CD8-positive, alpha-beta memory T cell (primary cell): ENCODE results near the gene STK10. TPM values are rescaled to one million over a fixed set of nuclear protein-coding genes. Genes with fewer than 3 reads are reported as not detected.

ENCODE experiments used
- CTCF ChIA-PET: fragments of 350-600 bp; sonication (Branson Sonifier 250); formaldehyde crosslinking; loops from one replicate; lab custom pipeline; 2021; ENCODE audit warnings: antibody characterized with exemption; lab: Charles Lee
- POLR2A ChIA-PET: fragments of 350-600 bp; sonication (Branson Sonifier 250); formaldehyde crosslinking; loops from one replicate; lab custom pipeline; 2021; ENCODE audit warnings: antibody characterized with exemption; lab: Charles Lee
- DNase-seq, 5 donors: peaks; one replicate each; pipeline versions ENCODE4 v3.0.0 to v3.0.0-alpha.2; 2020 to 2022; ENCODE audit warnings: mixed read lengths in 1 of 5
- H3K27ac ChIP-seq: one replicate; pipeline ENCODE4 v1.7.0; 2013; ENCODE audit warnings: low read depth, mild to moderate bottlenecking, low read length, moderate library complexity
- H3K27me3 ChIP-seq: 2 replicates; pipeline ENCODE4 v1.7.0; 2013; ENCODE audit warnings: low read length, mild to moderate bottlenecking; ENCODE audit not compliant: insufficient read depth, poor library complexity, severe bottlenecking
- H3K36me3 ChIP-seq: 2 replicates; pipeline ENCODE4 v1.7.0; 2013; ENCODE audit warnings: mild to moderate bottlenecking, low read length, moderate library complexity; ENCODE audit not compliant: insufficient read depth
- H3K4me1 ChIP-seq: 2 replicates; pipeline ENCODE4 v1.7.0; 2013; ENCODE audit warnings: mild to moderate bottlenecking, low read length, moderate library complexity; ENCODE audit not compliant: insufficient read depth
- H3K4me3 ChIP-seq: 2 replicates; pipeline ENCODE4 v1.7.0; 2013; ENCODE audit warnings: mild to moderate bottlenecking, low read length
- H3K9me3 ChIP-seq: 2 replicates; pipeline ENCODE4 v1.7.0; 2013; ENCODE audit warnings: mild to moderate bottlenecking, low read length
- H3K27ac Mint-ChIP-seq, 8 donors: one replicate each; pipeline ENCODE4 v1.8.0; 2020 to 2021; ENCODE audit warnings: mixed read lengths in 8 of 8, mild to moderate bottlenecking in 6 of 8, inconsistent platforms in 3 of 8, moderate library complexity in 3 of 8
- H3K27me3 Mint-ChIP-seq, 2 donors: one replicate each; pipeline ENCODE4 v1.8.0; 2020 to 2021; ENCODE audit warnings: mixed read lengths in 2 of 2, mild to moderate bottlenecking in 1 of 2, moderate library complexity in 1 of 2
- H3K36me3 Mint-ChIP-seq, 3 donors: one replicate each; pipeline ENCODE4 v1.8.0; 2020 to 2021; ENCODE audit warnings: mixed read lengths in 3 of 3, inconsistent platforms in 1 of 3, mild to moderate bottlenecking in 1 of 3
- H3K4me1 Mint-ChIP-seq, 3 donors: one replicate each; pipeline ENCODE4 v1.8.0; 2020 to 2021; ENCODE audit warnings: mixed read lengths in 3 of 3, inconsistent platforms in 1 of 3, mild to moderate bottlenecking in 1 of 3
- H3K4me3 Mint-ChIP-seq, 7 donors: one replicate each; pipeline ENCODE4 v1.8.0; 2020 to 2021; ENCODE audit warnings: mixed read lengths in 7 of 7, mild to moderate bottlenecking in 6 of 7, moderate library complexity in 4 of 7, inconsistent platforms in 2 of 7
- H3K9me3 Mint-ChIP-seq, 5 donors: one replicate each; pipeline ENCODE4 v1.8.0; 2020 to 2022; ENCODE audit warnings: mixed read lengths in 5 of 5, mild to moderate bottlenecking in 3 of 5, moderate library complexity in 2 of 5, inconsistent platforms in 1 of 5
- polyA plus RNA-seq: library from polyadenylated mRNA; unstranded; fragments of 300-500 nt; fragmentation: Illumina TruSeq; gene quantifications from one replicate; pipeline ENCODE4 v1.2.3, GENCODE V29; 2021
- total RNA-seq, 2 experiments: library from RNA; stranded (reverse); gene quantifications; one replicate each; pipeline ENCODE4 v1.2.3, GENCODE V29; 2021

STK10 gene
- total and polyA plus RNA-seq, 3 experiments from 2014 or later, result 113 to 170 (median 118) TPM

DNA sequence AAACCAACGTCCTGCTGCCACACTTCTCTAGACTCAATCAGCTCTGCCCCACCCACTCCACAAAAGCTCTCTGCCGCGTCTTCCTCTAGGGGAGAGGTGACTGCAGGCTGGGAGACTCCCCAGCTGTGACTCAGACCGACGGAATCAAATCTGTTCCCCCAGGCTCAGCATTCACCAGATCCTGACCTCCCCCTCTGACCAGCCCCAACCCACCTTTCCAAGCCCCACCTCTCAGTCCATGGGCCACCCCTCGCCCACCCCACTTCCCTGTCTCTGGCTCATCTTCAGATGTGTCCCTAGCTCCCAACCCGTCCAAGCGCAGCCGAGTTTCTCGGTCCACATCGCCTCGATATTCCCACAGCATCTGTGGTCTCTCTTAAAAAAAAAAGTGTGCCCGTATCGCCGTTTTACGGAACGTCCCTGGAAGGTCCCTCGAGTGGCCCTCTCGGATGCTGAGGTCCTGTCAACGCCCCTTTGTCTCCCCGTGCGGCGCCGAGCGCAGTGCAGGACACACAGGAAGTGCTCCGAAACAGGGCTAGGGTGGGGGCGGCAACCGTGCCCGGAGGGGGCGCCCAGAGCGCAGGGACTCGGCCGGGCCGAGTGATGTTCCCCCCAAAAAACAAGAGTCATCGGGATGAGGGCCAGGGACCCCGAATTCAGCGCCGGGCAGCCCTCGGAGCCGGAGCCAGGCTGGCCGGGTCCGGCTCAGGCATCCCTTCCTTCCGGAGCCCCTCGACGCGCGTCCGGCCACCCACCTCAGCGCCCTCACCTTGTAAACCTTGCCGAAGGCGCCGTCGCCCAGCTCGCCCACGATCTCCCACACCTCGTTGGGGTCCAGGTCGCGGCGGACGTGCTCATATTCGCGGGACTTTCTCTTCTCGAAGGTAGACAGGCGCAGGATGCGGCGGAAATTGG lies 649 bp downstream of the STK10 start:
- peak overlapping the region; percentile 97 to 100 (median 100) for H3K4me3 Mint-ChIP-seq
- no peaks in the 10 kb centered on the region for H3K36me3 ChIP-seq
- H3K27ac ChIP-seq, result peak overlapping the region; percentile 91
- no peaks in the 10 kb centered on the region for H3K9me3 ChIP-seq
- peaks cover 3 to 46% (median 8%) of the 10 kb centered on the region in 3 donors for H3K36me3 Mint-ChIP-seq
- H3K4me1 Mint-ChIP-seq, result peaks cover 30 to 39% (median 36%) of the 10 kb centered on the region in 3 donors
- peak overlapping the region; percentile 98 to 100 (median 100) for H3K27ac Mint-ChIP-seq
- H3K27me3 ChIP-seq, result no peaks in the 10 kb centered on the region
- peak; percentile 62 to 84 (median 69) for DNase-seq
- POLR2A ChIA-PET, result interaction anchor here (0.7 to 8.5 kb wide), 12 partner anchors 8 to 181 kb away, joined by 3 to 246 read pairs (median 10); partner anchors contain the start of gene FBXW11
- H3K4me3 ChIP-seq, result peak overlapping the region; percentile 83
- CTCF ChIA-PET, result interaction anchor here (0.7 to 10.2 kb wide), 36 partner anchors 11 to 511 kb away, joined by 3 to 340 read pairs (median 7); partner anchors contain the start of genes FBXW11 and UBTD2
- H3K4me1 ChIP-seq, result peaks cover 31% of the 10 kb centered on the region
- peaks cover 0 to 3% of the 10 kb centered on the region in 2 donors for H3K27me3 Mint-ChIP-seq
- no peaks in the 10 kb centered on the region for H3K9me3 Mint-ChIP-seq

- Histone ChIP-seq H3K9me3 (no peaks in the 10 kb centered on the region), H3K4me3 (peak overlapping the region; percentile 83), H3K36me3 (no peaks in the 10 kb centered on the region), H3K27ac (peak overlapping the region; percentile 91), H3K27me3 (no peaks in the 10 kb centered on the region), H3K4me1 (peaks cover 42% of the 10 kb centered on the region)
- peak overlapping the region; percentile 98 to 100 (median 100) for H3K27ac Mint-ChIP-seq
- peaks cover 0 to 3% of the 10 kb centered on the region in 2 donors for H3K27me3 Mint-ChIP-seq
- ChIA-PET POLR2A (interaction anchor here (0.7 to 8.5 kb wide), 11 partner anchors 7 to 179 kb away, joined by 3 to 246 read pairs (median 5); partner anchors contain the start of gene FBXW11), CTCF (interaction anchor here (0.7 to 10.2 kb wide), 17 partner anchors 12 to 179 kb away, joined by 3 to 340 read pairs (median 5); partner anchors contain the start of genes FBXW11 and UBTD2)
- H3K9me3 Mint-ChIP-seq, result no peaks in the 10 kb centered on the region
- H3K36me3 Mint-ChIP-seq, result peaks cover 3 to 49% (median 8%) of the 10 kb centered on the region in 3 donors
- DNase-seq, result peak in 1 of 5 donors; percentile 33
- H3K4me3 Mint-ChIP-seq, result peak overlapping the region; percentile 97 to 100 (median 100)
- peaks cover 33 to 46% (median 43%) of the 10 kb centered on the region in 3 donors for H3K4me1 Mint-ChIP-seq
These were observed 1.8 kb downstream of the STK10 start for GRCh38 chr5:172186114-172186695.

DNA sequence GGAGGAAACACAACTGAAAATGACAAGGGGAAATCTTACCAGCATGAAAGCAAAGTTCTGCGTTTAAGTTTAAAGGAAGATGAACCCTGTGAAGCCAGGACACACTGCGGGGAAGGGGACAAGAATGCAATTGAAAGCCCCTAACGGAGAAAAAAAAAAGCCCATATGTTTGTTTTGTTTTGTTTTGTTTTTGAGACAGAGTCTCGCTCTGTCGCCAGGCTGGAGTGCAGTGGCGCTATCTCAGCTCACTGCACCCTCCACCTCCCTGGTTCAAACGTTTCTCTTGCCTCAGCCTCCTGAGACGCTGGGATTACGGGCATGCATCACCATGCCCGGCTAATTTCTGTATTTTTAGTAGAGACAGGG lies 2.9 kb downstream of the STK10 start:
- H3K9me3 ChIP-seq, result no peaks in the 10 kb centered on the region
- H3K27me3 ChIP-seq, result no peaks in the 10 kb centered on the region
- Mint-ChIP-seq H3K4me1 (peaks cover 40 to 56% (median 54%) of the 10 kb centered on the region in 3 donors), H3K9me3 (no peaks in the 10 kb centered on the region), H3K36me3 (peaks cover 8 to 55% (median 13%) of the 10 kb centered on the region in 3 donors), H3K27me3 (peaks cover 0 to 3% of the 10 kb centered on the region in 2 donors), H3K27ac (peak overlapping the region; percentile 98 to 100 (median 100)), H3K4me3 (peak overlapping the region; percentile 97 to 100 (median 100))
- peak overlapping the region; percentile 91 for H3K27ac ChIP-seq
- ChIA-PET CTCF (interaction anchor here (0.6 to 10.2 kb wide), 7 partner anchors 11 to 187 kb away, joined by 3 to 340 read pairs (median 34); no protein-coding TSS in a partner anchor), POLR2A (interaction anchor here (1.5 to 8.5 kb wide), 3 partner anchors 13 to 178 kb away, joined by 4 to 246 read pairs (median 15); partner anchors contain the start of gene FBXW11)
- H3K4me1 ChIP-seq, result peaks cover 54% of the 10 kb centered on the region
- H3K4me3 ChIP-seq, result peak overlapping the region; percentile 83
- DNase-seq, result peak in 2 of 5 donors; percentile 35 to 71
- H3K36me3 ChIP-seq, result no peaks in the 10 kb centered on the region

DNA sequence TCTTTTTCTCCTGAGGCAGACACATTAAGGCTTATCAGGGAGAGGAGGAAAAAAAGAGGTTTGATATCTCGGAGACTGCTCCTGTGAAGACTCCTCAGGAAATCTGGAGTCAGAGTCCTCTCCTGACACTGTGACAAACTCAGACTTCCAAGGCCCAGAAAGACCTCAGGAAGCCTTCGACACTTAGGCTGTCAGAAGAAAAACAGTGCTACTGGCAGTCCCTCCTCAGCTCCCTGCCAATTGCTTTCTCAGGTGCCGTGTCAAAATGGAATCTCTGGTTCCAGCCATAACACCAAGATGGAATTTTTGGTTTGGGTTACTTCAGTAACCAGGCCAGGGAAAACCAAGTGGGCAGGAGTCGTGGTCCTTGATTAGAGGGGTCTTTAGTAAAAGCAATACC lies 4.1 kb downstream of the STK10 start:
- Histone ChIP-seq H3K4me3 (peak overlapping the region; percentile 24), H3K4me1 (peaks cover 66% of the 10 kb centered on the region), H3K27ac (peak overlapping the region; percentile 91), H3K27me3 (no peaks in the 10 kb centered on the region), H3K9me3 (no peaks in the 10 kb centered on the region), H3K36me3 (no peaks in the 10 kb centered on the region)
- H3K36me3 Mint-ChIP-seq, result peaks cover 11 to 60% (median 17%) of the 10 kb centered on the region in 3 donors
- H3K9me3 Mint-ChIP-seq, result no peaks in the 10 kb centered on the region
- CTCF ChIA-PET, result interaction anchor here (0.9 to 10.2 kb wide), 5 partner anchors 10 to 76 kb away, joined by 3 to 340 read pairs (median 4); no protein-coding TSS in a partner anchor
- peaks cover 51 to 67% (median 66%) of the 10 kb centered on the region in 3 donors for H3K4me1 Mint-ChIP-seq
- H3K4me3 Mint-ChIP-seq, result peak overlapping the region; percentile 97 to 100 (median 100)
- peak overlapping the region; percentile 98 to 100 (median 100) for H3K27ac Mint-ChIP-seq
- H3K27me3 Mint-ChIP-seq, result peaks cover 0 to 3% of the 10 kb centered on the region in 2 donors
- no peak for DNase-seq
- POLR2A ChIA-PET, result interaction anchor here (1.8 to 8.5 kb wide), 2 partner anchors 11 to 70 kb away, joined by 6 to 246 read pairs; no protein-coding TSS in a partner anchor

GRCh38 chr5:172182291-172182690 lies 5.7 kb downstream of the STK10 start:
- Mint-ChIP-seq H3K4me1 (peaks cover 64 to 82% (median 80%) of the 10 kb centered on the region in 3 donors), H3K9me3 (no peaks in the 10 kb centered on the region), H3K27me3 (peaks cover 0 to 3% of the 10 kb centered on the region in 2 donors), H3K27ac (peak overlapping the region; percentile 33 to 100 (median 69)), H3K4me3 (peak overlapping the region in 6 of 7 donors; percentile 10 to 100 (median 78)), H3K36me3 (peaks cover 13 to 63% (median 20%) of the 10 kb centered on the region in 3 donors)
- DNase-seq, result no peak
- no peaks in the 10 kb centered on the region for H3K36me3 ChIP-seq
- no peak overlapping the region for H3K4me3 ChIP-seq
- no peak overlapping the region for H3K27ac ChIP-seq
- ChIA-PET CTCF (interaction anchor here (0.7 to 10.2 kb wide), 3 partner anchors 8 to 55 kb away, joined by 3 to 340 read pairs (median 3); no protein-coding TSS in a partner anchor), POLR2A (interaction anchor here (0.6 to 8.5 kb wide), 6 partner anchors 10 to 1916 kb away, joined by 3 to 246 read pairs (median 4); partner anchors contain the start of gene FBXW11)
- H3K27me3 ChIP-seq, result no peaks in the 10 kb centered on the region
- H3K9me3 ChIP-seq, result no peaks in the 10 kb centered on the region
- H3K4me1 ChIP-seq, result peaks cover 81% of the 10 kb centered on the region

DNA sequence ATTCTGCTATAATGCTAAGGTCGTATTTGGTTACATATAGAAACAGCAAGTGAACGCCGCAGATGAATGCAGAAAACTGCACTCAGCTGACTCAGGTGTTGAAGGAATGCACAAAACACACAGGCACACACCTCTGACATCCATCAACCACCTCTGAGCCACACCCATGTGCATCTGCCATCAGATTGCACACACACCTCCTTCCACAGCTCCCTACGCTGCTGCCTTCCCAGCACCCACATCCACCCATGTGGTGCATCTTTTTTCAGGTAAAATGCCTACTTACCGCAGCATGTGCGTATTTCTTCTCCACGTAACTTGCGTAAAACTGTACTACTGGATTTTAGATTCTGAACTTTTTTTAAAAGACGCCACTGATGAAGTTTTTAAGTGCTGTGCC lies 7.1 kb downstream of the STK10 start:
- Mint-ChIP-seq H3K36me3 (peaks cover 13 to 57% (median 19%) of the 10 kb centered on the region in 3 donors), H3K27me3 (no peaks in the 10 kb centered on the region), H3K9me3 (no peaks in the 10 kb centered on the region), H3K4me3 (peak overlapping the region; percentile 77 to 97 (median 82)), H3K4me1 (peaks cover 78 to 95% (median 94%) of the 10 kb centered on the region in 3 donors), H3K27ac (peak overlapping the region; percentile 72 to 100 (median 97))
- ChIA-PET POLR2A (interaction anchor here (1.4 kb wide), 1 partner anchor 66 kb away, joined by 3 read pairs; no protein-coding TSS in a partner anchor), CTCF (interaction anchor here (1.0 to 14.7 kb wide), 2 partner anchors 6 to 69 kb away, joined by 3 to 340 read pairs; partner anchors contain the start of gene STK10)
- no peaks in the 10 kb centered on the region for H3K9me3 ChIP-seq
- H3K36me3 ChIP-seq, result no peaks in the 10 kb centered on the region
- H3K27me3 ChIP-seq, result no peaks in the 10 kb centered on the region
- H3K27ac ChIP-seq, result no peak overlapping the region
- H3K4me1 ChIP-seq, result peaks cover 95% of the 10 kb centered on the region
- peak overlapping the region; percentile 3 for H3K4me3 ChIP-seq
- DNase-seq, result peak in 3 of 5 donors; percentile 51 to 81 (median 51)
